Cortex of kidney (tissue), 1 donor: ENCODE measurements around the gene PSMD5.
A peak's percentile ranks its signal among the peaks of the same experiment; 100 is the strongest.
"Not testable (repeated sequence)": the region's sequence is repeated elsewhere in the genome, so short reads cannot be mapped to it uniquely, and the experiment has no call there.

Experiments
- DNase-seq: peaks from one replicate; lab custom pipeline; 2025; lab: John Stamatoyannopoulos, UW

The PSMD5 gene

DNA sequence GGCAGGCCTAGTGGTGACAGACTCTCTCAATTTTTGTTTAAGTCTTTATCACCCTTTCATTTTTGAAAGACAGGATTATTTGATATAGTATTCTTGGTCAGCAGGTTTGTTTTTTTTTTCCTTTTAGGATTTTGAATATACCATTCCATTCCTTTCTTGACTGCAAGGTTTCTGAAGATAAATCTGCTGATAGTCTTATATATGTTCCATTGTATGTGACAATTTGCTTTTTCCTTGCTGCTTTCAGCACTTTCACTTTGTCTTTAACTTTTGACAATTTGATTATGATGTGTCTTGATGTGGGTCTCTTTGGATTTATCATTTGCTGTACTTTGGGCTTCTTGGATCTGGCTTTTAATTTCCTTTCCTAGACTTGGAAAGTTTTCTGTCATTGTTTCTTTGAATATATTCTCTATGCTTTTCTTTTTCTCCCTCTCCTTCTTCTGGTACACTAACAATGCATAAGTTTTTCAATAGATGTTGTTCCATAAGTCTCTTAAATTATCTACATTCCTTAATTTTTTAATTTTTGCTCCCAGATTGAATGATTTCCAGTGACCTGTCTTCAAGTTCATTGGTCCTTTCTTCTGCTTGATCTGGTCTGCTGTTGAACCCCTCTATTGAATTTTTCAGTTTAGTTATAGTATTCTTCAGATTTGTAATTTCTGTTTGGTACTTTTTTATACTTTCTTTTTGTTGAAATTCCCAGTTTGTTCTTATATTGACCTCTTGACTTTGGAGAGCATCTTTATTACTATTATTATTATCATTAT is 34.9 kb downstream of the PSMD5 start:
- no peak for DNase-seq

DNA sequence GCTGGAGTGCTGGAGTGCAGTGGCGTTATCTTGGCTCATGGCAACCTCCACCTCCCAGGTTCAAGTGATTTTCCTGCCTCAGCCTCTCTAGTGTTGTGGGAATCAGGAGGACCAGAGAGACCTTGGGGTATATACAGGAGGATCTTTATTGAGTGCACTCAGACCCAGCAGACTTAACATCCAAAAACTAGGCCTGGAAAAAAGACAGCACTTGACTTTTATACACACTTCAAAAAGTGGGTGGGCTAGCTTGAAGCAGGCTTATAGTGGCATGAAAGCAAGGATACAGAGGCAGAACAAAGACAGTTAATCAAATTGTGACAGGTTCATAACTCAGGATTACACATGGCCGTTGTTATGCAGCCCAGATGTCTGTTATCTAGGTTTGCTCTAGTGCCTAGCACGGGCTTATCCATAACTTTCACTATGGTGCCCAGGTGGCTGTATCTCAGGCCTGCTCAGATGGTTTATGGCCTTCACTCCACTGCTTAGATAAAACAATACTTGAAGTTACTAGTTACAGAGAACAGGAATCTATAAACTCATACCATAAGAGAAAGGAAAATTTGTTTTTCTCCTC is 37.8 kb downstream of the PSMD5 start:
- DNase-seq: not testable (repeated sequence)

- no peak for DNase-seq
Observed at GRCh38 chr9:120801441-120801840, 41.3 kb downstream of the PSMD5 start.

DNA sequence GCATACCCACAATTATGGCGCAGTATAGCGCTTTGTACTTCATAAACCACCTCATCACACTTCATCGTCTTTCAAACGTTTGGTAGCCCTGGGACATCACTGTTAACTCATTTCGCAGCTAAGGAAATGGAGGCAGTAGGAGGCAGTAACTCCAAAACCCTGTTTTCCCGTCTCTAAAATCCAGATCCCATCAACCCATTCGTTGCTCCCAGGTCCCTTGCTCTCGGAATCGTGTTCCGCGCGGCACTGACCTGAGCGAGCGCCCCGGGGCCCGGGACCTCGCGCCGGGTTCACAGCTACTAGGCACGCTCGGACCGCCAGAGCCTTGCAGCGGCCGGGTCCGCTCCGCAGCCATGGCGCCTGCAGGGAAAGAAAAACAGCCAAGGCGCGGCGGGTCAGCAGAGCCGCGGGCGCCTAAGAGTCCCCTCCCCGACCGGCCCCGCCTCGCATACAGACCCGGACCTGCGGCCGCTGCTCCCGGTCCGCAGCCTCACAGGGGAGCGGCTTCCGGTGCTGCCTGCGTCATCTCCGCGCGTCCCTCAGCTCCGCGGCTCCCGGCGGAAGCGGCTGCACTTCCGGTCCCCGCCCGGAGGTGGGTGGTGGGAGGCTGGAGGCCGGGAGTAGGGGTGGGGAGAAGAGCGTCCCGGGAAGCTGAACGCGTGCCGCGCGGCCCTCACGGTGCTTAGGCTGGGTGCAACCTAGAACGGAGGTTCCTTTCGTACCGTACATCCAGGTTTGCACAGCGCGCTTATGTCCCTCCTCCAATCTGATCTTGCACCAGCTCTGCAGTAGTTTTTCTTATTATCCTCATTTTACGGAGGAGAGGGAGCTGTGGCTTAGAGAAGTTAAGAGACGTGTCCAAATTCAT is 49.6 kb downstream of the PSMD5 start, which contains the start of gene FBXW2:
Gene FBXW2, minus strand, starts transcription at position 519 of the 868 bp plus-strand sequence. CDS start 5,158 bp downstream, outside the sequence.
- DNase-seq: peak; percentile 26

DNA sequence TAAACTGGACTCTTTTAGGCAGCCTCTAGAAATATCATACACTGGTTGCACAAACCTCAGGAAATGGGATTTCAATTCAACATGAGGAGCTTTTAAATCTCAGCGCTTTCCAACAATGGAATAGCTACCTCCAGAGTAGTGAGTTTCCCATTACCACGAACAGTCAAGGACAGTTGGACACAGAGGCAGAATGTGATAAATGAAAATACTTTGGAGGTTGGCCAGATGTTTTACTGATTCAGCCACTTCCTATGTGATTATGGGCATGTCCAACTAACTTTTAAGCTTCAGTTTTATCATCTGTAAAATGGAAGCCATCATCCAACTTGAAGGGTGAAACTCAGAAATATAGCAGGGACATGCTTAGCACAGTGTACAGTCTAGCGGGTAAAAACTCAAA is 51.6 kb downstream of the PSMD5 start:
- no peak for DNase-seq

DNA sequence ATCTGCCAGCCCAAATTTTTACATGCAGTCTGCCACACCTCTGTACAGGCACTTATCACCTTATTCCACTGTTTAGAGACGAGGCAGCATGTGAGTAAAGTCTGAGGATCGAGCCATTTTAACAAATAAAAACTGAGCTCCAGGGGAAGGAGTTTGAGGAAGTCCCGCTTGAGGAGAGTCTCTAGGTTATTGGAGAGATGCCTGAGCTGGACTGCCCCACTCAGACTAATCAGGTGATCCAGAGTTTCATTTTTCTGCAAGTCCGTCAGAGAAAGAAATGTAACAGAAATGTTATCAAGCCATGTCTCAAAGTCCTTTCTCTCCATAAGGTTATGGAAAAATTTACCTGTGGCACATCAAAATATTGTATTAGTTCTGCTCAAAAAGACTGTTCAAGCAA is 54.8 kb downstream of the PSMD5 start:
- DNase-seq: no peak

DNA sequence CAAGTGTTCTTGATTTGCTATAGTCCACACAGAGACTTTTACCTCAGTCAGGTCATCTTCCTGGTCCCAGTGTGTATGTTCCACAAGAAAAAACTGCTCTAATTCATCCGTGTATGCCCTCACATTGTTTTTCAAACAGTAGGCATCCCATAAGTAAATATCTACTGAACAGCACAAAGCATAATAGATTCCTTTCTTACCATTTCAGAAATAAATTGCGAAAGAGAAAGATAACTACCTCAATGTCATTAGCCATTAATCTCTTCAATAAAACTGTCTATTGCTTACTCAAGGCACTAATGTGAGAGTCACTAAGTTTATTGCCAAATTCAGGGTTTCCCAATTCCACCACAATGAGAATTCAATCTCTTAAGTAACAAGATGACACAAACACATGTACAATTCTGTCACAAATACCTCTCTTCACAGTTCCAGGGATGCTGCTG is 59.1 kb downstream of the PSMD5 start:
- no peak for DNase-seq

- no peak for DNase-seq
Observed at GRCh38 chr9:120781236-120781635, 61.5 kb downstream of the PSMD5 start.

- DNase-seq: no peak
Observed at GRCh38 chr9:120780367-120780766, 62.4 kb downstream of the PSMD5 start.

DNA sequence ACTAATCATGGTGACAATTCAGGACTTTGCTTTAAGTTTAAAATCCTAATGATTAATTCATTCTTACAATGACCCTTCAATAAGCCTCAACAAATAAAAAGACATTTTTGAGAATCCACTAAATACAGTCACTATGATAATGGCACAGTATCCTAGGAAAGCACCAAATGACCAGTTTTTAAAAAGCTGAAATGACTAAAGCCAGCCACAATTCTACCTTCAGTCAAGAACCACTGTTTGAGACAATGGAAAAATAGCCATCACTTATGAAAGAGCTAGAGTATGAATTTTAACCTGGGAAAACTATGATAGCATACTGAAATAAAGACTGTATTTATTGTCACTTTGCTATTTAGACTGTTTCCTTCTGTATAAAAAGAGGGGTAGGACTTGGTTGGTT is 63.5 kb downstream of the PSMD5 start:
- DNase-seq: no peak

- no peak for DNase-seq
Observed at GRCh38 chr9:120778758-120779157, 64.0 kb downstream of the PSMD5 start.

DNA sequence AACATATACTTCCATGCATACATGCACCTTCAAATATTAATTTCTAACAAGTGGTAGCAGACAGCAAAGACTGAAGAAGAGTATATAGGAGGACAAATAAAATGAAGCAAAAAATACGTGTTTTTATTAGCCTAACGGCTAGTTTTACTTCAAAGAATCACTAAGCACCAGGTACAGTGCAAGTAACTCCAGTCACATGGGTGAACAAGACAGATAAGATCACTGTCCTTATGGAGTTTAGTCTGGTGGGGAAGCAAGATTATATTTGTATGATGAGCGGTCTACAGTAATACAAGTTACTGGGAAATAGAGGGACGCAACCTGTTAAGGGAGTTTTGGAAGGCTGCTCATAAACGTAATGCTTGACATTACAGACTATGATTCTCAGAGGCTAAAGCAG is 65.5 kb downstream of the PSMD5 start:
- DNase-seq: no peak

DNA sequence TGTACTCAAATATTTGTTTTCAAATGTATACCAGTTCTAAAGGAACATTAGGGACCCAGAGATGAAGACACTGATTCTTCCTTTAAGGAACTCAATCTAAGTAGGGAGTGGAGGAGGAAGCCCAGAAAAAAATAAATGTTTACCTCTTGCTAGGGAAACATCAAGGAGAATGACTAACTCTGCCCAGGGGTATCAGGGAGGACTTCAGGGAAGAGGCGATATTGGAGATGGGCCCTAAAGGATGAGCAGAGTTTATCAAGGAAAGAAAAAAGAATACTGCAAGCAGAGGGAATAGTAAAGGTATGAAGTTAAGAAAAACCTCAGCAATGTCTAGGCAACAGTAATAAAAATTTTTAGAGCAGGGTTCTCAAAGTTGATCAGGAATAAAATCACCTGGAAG is 65.9 kb downstream of the PSMD5 start:
- no peak for DNase-seq

- no peak for DNase-seq
Observed at GRCh38 chr9:120775859-120776258, 66.9 kb downstream of the PSMD5 start.

DNA sequence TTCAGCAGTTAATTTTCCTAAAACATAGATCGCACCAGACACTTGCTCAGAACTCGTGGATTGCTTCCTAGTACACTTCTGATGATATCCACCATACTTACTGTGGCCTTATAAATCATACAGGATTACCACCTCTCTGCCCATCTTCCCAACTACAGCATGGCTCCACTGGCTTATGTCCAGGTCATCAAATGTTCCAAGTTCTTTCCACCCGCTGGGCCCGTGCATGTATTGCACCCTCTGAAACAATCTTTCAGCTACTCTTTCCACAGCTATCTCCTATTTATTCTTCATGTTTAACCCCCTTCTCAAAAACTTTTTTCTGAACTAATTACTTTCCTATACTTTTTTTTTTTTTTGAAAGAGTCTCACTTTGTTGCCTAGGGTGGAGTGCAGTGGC is 68.0 kb downstream of the PSMD5 start:
- DNase-seq: no peak

- DNase-seq: no peak
Observed at GRCh38 chr9:120773256-120773655, 69.5 kb downstream of the PSMD5 start.

DNA sequence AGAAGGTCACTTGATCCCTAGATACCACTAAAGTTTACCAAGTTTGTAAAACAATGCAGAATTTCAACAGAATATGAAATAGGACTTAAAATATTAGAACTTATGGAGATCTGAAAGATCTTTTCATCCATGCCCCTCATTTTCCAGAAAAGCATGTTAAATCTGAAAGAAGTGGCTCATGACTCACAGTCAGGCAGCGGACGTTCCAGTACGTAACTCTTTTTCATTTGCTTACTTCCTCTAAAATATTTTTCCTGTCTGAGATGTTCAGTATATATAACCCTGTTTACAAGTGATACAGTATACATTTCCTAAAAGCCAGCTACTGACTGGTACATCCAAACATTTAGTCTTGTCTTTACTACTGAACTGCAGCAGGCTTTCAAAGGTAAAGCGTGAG is 71.8 kb downstream of the PSMD5 start:
- DNase-seq: no peak

DNA sequence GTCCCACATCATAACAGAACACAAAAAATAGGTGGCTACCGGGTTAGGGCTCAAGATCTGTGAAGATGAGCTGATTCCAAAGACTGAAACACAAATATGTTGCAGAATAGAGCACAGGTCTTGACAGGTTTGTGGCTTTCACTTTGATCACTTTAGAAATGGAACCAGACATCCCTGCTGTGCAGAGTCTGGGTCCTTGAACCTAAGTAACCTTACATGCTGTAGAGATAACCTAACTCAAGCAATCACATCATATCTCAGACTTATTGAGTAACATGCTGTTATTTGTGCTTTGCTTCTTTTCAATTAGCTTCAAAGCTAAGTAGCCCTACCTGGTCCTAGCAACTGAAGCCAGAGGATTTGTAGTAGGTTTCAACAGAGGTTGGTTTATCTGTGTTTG is 73.8 kb downstream of the PSMD5 start:
- no peak for DNase-seq

DNA sequence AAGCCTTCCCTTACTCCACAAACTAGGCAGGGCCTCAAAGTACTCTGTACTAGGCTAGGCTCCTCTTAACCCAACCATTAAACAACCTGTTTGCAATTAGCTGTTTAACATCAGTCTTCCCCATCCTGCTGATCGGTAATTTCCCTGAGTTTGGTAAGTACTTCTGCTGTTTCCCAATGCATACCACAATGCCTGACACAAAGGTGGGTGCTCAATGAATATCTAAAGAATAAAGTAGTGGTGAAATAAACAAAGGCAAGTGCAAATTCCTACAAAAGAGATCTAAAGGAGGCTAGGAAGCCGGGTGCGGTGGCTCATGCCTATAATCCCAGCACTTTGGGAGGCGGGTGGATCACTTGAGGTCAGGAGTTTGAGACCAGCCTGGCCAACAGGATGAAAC is 74.5 kb downstream of the PSMD5 start:
- no peak for DNase-seq

DNA sequence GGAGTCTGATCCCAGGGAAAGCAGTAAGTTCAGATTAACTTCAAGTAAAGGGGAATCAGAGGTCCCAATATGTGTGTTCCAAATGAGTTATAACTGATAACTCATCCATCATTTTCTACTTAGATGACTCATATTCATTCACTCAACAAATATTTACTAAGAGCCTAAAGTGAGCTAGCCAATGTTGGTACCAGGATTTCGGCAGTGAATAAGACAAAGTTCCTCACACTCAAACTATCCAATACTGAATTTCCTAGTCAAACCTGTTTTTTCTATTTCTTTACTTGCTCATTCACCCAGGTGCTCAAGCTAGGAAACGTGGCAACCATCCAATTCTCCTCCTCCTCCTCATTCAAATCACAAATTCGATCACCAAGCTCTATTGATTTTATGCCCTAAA is 75.3 kb downstream of the PSMD5 start:
- DNase-seq: no peak
